HG03280 (cell line): ENCODE measurements around the gene SETD2.
"Not testable (repeated sequence)": the region's sequence is repeated elsewhere in the genome, so short reads cannot be mapped to it uniquely, and the experiment has no call there.

Experiments used
- ATAC-seq: cut with Tn5 transposase; IDR thresholded peaks from one replicate; pipeline ENCODE4 v1.9.1; 2021; ENCODE audit warnings: mild to moderate bottlenecking, moderate library complexity; ENCODE audit not compliant: unreplicated experiment

Gene SETD2

GRCh38 chr3:47156396-47156795 is 7.5 kb downstream of the SETD2 start:
- ATAC-seq: no peak

DNA sequence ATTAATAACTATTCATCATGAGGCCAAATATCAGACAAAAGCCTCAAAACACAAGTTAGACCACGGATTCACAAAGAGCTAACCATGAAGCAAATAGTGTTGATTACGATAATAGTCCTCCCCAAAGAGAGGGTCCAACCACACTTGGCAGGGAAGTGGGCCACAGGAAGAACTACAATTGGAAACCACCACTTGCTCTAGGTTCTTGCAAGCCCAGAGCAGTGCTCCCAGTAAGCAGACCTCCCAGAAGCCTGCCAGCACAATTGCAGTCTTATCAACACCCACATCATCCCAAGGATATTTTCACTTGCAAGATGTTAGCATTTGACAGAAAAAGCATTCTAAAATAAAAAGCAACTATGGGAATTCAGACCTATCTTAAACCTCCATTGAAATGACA is 11.3 kb downstream of the SETD2 start:
- no peak for ATAC-seq

DNA sequence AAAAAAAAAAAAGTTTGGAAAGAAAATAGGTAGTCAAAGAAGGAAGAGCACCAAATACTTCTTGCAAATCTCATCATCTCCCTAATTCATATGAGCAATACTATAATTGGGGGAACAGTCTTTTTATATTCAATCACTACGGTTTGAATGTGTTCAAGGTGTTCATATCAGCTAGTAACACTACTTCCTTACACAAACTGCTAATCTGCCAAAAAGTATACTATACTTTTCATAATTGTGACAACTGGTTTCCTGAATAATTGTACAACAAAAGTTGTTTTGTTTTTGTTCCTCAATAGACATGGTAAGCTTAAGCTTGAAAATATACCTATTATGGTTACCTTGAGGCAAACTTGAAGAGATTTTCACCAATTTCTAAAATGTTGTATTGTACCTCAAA is 12.1 kb downstream of the SETD2 start:
- ATAC-seq: no peak

GRCh38 chr3:47149339-47149933 is 14.5 kb downstream of the SETD2 start:
- no peak for ATAC-seq

- no peak for ATAC-seq
These were observed 18.6 kb downstream of the SETD2 start for GRCh38 chr3:47145272-47145671.

DNA sequence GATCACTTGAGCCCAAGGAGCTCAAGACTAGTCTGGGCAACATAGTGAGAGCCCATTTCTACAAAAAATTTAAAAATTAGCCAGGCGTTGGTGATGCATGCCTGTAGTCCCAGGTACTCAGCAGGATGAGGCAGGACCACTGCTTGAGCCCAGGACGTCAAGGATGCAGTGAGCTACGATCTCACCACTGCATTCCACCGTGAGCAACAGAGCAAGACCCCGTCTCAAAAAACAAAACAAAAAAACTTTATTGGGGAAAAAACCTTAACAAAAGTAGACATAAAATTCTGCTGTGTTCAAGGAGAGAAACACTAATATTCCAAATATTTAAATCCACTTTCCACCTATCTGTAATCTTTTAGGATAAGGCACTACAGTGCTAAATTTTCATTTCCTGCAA is 20.8 kb downstream of the SETD2 start:
- no peak for ATAC-seq

- ATAC-seq: not testable (repeated sequence)
These were observed 21.4 kb downstream of the SETD2 start for GRCh38 chr3:47142536-47142935.

DNA sequence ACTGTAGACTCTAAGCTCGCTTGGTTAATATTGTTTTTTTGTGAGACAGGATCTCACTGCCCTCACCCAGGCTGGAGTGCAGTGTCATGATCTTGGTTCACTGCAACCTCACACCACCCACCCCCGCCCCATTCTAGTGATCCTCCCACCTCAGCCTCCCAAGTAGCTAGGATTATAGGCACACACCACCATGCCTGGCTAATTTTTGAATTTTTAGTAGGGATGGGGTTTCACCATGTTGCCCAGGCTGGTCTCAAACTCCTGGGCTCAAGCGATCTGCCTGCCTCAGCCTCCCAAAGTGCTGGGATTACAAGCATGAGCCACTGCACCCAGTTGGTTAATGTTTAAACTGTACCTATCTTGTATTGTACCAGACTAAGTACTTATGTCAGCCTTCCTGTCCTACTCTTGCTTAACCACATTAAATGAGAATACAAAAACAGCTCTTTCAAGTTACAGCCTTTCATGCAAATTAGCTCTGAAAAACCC is 22.9 kb downstream of the SETD2 start:
- ATAC-seq: peak; percentile 71

- not testable (repeated sequence) for ATAC-seq
These were observed 23.4 kb downstream of the SETD2 start for GRCh38 chr3:47140553-47140952.

DNA sequence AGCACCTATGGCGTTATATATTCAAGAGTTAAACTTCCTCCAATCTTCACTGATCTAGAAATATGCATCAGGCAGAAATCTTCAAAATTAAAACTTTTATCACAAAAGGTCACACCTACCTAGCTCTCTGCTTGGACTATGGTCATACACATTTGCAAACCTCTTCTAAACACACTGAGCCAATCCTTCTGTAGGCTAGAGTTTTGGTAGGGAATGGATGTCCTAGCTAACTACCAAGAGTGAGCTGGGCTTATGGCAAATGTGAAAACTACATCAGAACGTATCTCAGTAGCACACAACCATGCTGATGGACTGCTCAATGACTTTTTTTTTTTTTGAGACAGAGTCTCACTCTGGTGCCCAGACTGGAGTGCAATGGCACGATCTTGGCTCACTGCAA is 29.6 kb downstream of the SETD2 start:
- no peak for ATAC-seq

DNA sequence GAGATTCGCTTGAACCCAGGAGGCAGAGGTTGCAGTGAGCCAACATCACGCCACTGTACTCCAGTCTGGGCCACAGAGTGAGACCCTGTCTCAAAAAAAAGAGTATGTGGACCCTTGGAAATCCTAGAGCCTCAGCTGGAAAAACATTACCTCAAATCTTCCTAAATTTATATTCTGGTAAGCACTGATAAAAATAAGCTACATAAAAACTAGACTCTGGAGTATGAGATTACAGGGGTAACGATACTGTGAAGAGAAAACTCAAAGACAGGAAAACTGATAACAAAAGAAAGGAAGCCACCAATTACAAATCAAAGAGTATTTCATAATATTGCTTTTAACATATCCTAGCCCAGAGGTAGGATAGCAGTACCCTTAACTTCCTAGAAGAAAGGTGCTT is 30.3 kb downstream of the SETD2 start:
- ATAC-seq: no peak

DNA sequence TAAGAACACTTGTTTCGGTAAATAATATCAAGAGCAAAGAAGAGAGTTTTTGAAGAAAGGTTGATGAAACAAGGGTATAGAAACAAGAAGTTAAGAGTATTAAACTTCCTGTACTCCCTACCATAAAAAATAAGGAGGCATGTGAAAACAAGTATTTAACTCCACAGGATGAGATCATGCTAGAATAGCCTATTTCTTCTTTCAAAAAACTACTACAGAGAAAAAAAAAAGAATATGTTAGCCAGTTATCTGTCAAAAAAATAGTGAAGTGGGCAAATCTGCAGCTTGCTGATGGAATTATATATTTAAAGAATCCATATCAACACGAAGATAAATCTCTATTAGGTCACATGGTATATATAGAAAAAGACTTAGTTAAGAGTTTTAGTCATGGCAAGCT is 33.4 kb downstream of the SETD2 start:
- no peak for ATAC-seq

DNA sequence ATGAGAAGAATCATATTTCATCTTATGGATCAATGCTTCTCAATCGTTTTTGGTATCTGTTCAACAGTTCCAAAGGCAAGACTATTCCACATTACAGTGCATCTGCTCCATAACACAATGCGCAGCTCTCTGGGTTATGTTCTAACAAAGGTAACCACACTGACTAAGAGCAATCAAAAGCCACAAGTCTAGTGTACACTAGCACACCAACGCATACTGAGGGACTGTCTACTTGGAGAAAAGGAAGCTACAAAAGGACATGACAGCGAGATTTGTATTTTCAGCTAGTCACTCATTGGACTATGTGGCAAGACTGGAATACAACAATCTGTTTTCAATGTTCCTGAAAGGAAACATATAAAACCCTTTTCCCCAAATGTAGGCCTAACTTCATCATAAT is 35.8 kb downstream of the SETD2 start:
- ATAC-seq: no peak

- ATAC-seq: no peak
These were observed 40.1 kb downstream of the SETD2 start for GRCh38 chr3:47123857-47124256.

DNA sequence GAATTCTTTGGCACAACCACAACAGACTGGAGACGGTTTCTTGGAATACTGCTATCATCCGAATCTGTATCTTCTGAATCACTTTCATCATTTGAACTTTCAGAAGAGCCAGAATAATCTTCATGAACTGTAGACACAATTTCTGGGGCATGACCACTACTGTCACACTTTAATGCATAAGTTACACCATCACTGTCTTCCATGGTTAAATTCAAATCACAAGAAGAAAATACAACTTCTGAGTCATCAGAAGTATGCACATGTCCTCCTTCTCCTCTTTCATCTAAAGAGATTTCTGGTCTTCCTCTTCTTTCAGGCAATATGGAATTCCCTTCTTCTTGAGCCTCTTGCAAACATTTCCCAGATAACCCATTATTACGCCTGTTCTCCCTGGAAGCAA is 42.5 kb downstream of the SETD2 start:
- no peak for ATAC-seq

DNA sequence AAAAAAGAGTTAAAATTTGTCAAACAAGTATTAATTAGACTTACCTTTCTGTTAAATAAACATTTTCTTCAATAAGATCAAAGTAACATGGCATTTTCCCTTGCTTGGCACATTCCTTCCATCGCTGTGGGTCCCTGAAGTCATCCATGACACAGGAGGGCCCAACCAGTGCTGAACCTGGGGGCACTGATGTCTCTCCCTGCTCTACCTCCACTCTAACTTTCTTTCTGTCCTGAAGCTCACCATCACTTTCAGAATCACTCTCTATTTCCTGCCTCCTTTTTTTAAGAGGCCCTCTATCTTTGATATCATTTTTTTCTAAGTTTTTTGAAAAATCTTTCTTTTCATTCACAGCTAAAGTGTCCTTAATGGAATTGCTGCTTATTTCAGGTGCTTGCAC is 43.8 kb downstream of the SETD2 start:
- ATAC-seq: no peak

- ATAC-seq: not testable (repeated sequence)
These were observed 44.5 kb downstream of the SETD2 start for GRCh38 chr3:47119387-47119786.

DNA sequence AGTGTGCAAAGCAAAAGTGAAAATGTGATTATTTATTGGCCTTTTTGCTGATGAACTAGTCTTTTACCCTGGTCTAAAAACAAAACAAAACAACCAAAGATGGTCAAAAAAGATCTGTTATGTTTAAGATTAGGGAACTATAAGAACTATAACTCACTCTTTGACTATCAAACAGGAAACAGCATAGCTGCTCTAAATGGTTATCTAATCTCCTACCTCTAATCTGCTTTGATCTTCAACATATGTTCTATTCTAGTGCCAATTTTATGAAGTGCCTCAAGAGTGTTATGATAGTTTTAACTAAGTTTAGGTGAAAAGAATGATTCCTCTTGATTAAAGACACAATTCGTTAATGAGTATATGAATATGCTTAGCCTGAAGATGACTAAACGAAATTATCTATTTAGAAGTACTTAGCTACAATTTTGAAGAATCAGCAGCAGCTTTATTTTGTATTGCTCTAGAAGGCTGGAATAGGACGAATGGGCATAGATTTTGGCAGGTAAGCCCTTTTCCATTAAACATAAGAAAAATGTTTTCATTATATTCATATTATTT is 46.0 kb downstream of the SETD2 start:
- ATAC-seq: no peak

DNA sequence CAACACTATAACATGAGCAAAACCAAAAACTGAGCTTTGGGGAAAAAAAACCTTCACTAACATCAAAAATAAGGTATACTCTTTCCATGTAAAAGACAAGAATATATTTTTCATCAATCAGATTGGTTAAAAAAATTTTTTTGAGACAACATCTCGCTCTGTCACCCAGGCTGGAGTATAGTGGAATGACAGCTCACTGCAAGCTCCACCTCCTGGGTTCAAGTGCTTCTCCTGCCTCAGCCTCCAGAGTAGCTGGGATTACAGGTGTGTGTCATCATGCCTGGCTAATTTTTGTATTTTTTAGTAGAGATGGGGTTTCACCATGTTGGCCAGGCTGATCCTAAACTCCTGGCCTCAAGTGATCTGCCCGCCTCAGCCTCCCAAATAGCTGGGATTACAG is 48.4 kb downstream of the SETD2 start:
- not testable (repeated sequence) for ATAC-seq

DNA sequence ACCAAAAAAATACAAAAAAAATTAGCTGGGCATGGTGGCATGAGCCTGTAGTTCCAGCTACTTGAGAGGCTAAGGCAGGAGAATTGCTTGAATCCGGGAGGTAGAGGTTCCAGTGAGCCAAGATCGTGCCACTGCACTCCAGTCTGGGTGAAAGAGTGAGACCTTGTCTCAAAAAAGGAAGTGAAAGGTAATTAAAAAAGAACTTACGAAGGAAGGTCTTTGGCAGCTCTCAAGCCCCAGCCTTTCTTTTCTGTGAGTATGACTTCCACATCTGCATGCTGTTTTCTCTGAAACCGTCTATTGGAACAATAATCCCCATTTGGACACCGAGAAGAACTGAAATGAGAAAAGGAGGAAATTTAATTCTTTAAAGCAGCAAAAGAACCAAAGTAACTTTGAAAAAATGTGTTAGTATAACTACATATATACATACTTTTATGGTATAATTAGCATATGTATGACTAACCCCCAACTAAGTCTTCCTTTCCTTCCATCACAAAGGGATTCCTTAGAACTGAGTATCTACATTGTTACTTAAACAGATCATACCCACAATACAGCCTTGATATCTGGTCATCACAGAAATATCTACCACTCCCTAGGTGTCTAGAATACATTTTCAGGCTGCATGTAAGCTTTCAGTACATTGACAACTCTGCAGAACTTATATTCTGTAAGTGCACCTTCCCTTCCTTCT is 50.1 kb downstream of the SETD2 start:
- ATAC-seq: peak; percentile 52

GRCh38 chr3:47112997-47113396 is 50.9 kb downstream of the SETD2 start:
- no peak for ATAC-seq

DNA sequence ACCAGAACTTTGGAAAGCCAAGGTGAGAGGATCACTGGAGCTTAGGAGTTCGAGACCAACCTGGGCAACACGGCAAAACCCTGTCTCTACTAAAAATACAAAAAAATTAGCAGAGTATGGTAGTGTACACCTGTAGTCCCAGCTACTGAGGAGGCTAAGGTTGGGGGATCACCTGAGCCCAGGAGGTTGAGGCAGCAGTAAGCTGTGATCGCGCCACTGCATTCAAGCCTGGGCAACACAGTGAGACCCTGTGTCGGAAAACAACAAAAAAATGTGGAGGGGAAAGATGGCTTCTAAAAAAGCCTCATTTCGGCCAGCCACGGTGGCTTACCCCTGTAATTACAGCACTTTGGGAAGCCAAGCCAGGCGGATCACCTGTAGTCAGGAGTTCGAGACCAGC is 54.5 kb downstream of the SETD2 start:
- ATAC-seq: no peak
